OCI-LY7 (cell line): ENCODE measurements around the gene VDR. TPM values are rescaled to one million over a fixed set of nuclear protein-coding genes. Genes with fewer than 3 reads are reported as not detected.

Experiments
- BruUV-seq: library from RNA; stranded (reverse); fragments of 400-500 nt; replicated peaks from 2 replicates; lab custom pipeline; 2021; lab: Mats Ljungman, UMichigan
- CTCF ChIA-PET: fragments of 300-600 bp; sonication (Branson Sonifier 250); formaldehyde crosslinking; loops from one replicate; lab custom pipeline; 2022; ENCODE audit warnings: antibody characterized with exemption; ENCODE audit not compliant: unreplicated experiment; lab: Charles Lee
- POLR2A ChIA-PET: fragments of 300-600 bp; sonication (Branson Sonifier 250); formaldehyde crosslinking; loops from one replicate; lab custom pipeline; 2022; ENCODE audit warnings: antibody characterized with exemption; lab: Charles Lee
- DNase-seq: peaks from one replicate; pipeline ENCODE4 v3.0.0-alpha.2; 2015; ENCODE audit warnings: low spot score
- H2AFZ ChIP-seq: fragments of 200-600 bp; sonication (generic), shearing (Covaris generic); 2 replicates; pipeline ENCODE4 v1.6.1; 2014; ENCODE audit warnings: mild to moderate bottlenecking, antibody characterized with exemption, low read length, moderate library complexity
- H3K27ac ChIP-seq: fragments of 200-600 bp; sonication (generic); 2 replicates; pipeline ENCODE4 v1.5.1; 2014; ENCODE audit warnings: mixed run types, low read depth, mild to moderate bottlenecking, moderate library complexity, low read length, inconsistent platforms; ENCODE audit not compliant: poor library complexity, severe bottlenecking
- H3K36me3 ChIP-seq: fragments of 200-600 bp; sonication (generic); 2 replicates; pipeline ENCODE4 v1.6.1; 2014; ENCODE audit warnings: mild to moderate bottlenecking, antibody characterized with exemption, low read length, moderate library complexity, mixed read lengths; ENCODE audit not compliant: insufficient read depth
- H3K4me1 ChIP-seq: fragments of 200-600 bp; sonication (generic); 2 replicates; pipeline ENCODE4 v1.5.1; 2014; ENCODE audit warnings: mild to moderate bottlenecking, low read length; ENCODE audit not compliant: insufficient read depth, poor library complexity, severe bottlenecking
- H3K4me2 ChIP-seq: fragments of 200-600 bp; sonication (generic); 2 replicates; pipeline ENCODE4 v1.6.1; 2014; ENCODE audit warnings: mild to moderate bottlenecking, low read length
- H3K4me3 ChIP-seq: fragments of 200-600 bp; sonication (generic); 2 replicates; pipeline ENCODE4 v1.5.1; 2014; ENCODE audit warnings: mild to moderate bottlenecking, low read depth, low read length; ENCODE audit not compliant: poor library complexity, severe bottlenecking
- H3K79me2 ChIP-seq: fragments of 200-600 bp; sonication (generic); 2 replicates; pipeline ENCODE4 v1.6.1; 2016; ENCODE audit warnings: low read depth, mild to moderate bottlenecking, low read length, moderate library complexity, mixed read lengths; ENCODE audit not compliant: insufficient read depth
- H3K9me2 ChIP-seq: fragments of 200-600 bp; sonication (generic); 2 replicates; pipeline ENCODE4 v1.6.1; 2016; ENCODE audit warnings: mild to moderate bottlenecking, low read length, mixed read lengths; ENCODE audit not compliant: insufficient read depth
- H3K9me3 ChIP-seq: fragments of 200-600 bp; sonication (generic); 2 replicates; pipeline ENCODE4 v1.6.1; 2014; ENCODE audit warnings: mild to moderate bottlenecking, mixed run types, low read length, mixed read lengths
- H4K20me1 ChIP-seq: fragments of 200-600 bp; sonication (generic); 2 replicates; pipeline ENCODE4 v1.6.1; 2014; ENCODE audit warnings: mild to moderate bottlenecking, antibody characterized with exemption, low read length, moderate library complexity, mixed read lengths; ENCODE audit not compliant: insufficient read depth
- EZH2phosphoT487 ChIP-seq: fragments of 200-600 bp; sonication (generic); IDR thresholded peaks from 2 replicates; pipeline ENCODE4 v1.6.1; 2018; ENCODE audit warnings: low read depth, borderline replicate concordance, mild to moderate bottlenecking, mixed run types, antibody characterized with exemption, low read length, moderate library complexity, mixed read lengths
- intact Hi-C: fragments of 100-400 bp; cut with micrococcal nuclease; formaldehyde crosslinking; loops from one replicate; pipeline ENCODE4 v1.10.0; 2022; ENCODE audit not compliant: unreplicated experiment
- total RNA-seq, 2 experiments: library from RNA; depleted of rRNA in 1 of 2; stranded (reverse); fragments of >200 nt in 1 of 2; shearing (Covaris generic) in 1 of 2; gene quantifications; 2 replicates each; pipeline ENCODE4 v1.2.3, GENCODE V29; 2014 to 2022
- TF ChIP-seq, protein P1 (sequence below): fragments of 200-600 bp; sonication (generic); conservative IDR thresholded peaks from 2 replicates; pipeline ENCODE4 v1.5.1; 2014; ENCODE audit warnings: mild to moderate bottlenecking, antibody characterized with exemption, low read length, moderate library complexity, mixed read lengths

The VDR gene
- total RNA-seq, 2 experiments from 2014 or later: 1.9 to 5.4 TPM

- Histone ChIP-seq H3K9me2 (no peaks in the 10 kb centered on the region), H4K20me1 (no peaks in the 10 kb centered on the region), H3K9me3 (no peaks in the 10 kb centered on the region), H3K36me3 (no peaks in the 10 kb centered on the region), H3K4me1 (peaks cover 41% of the 10 kb centered on the region), H3K27ac (no peak overlapping the region), H3K79me2 (no peaks in the 10 kb centered on the region), H3K4me2 (no peak overlapping the region), H2AFZ (no peak overlapping the region), H3K4me3 (no peak overlapping the region)
- POLR2A ChIA-PET: interaction anchor here (0.9 to 14.2 kb wide), 6 partner anchors 10 to 97 kb away, joined by 3 to 342 read pairs (median 6); partner anchors contain the start of gene HDAC7
- TF ChIP-seq, protein P1, sequence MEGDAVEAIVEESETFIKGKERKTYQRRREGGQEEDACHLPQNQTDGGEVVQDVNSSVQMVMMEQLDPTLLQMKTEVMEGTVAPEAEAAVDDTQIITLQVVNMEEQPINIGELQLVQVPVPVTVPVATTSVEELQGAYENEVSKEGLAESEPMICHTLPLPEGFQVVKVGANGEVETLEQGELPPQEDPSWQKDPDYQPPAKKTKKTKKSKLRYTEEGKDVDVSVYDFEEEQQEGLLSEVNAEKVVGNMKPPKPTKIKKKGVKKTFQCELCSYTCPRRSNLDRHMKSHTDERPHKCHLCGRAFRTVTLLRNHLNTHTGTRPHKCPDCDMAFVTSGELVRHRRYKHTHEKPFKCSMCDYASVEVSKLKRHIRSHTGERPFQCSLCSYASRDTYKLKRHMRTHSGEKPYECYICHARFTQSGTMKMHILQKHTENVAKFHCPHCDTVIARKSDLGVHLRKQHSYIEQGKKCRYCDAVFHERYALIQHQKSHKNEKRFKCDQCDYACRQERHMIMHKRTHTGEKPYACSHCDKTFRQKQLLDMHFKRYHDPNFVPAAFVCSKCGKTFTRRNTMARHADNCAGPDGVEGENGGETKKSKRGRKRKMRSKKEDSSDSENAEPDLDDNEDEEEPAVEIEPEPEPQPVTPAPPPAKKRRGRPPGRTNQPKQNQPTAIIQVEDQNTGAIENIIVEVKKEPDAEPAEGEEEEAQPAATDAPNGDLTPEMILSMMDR: no peak
- TF ChIP-seq EZH2phosphoT487: no peak
- no TSS peak for BruUV-seq
- DNase-seq: no peak
- CTCF ChIA-PET: interaction anchor here (0.7 to 10.0 kb wide), 9 partner anchors 21 to 132 kb away, joined by 3 to 133 read pairs (median 13); no protein-coding TSS in a partner anchor
- intact Hi-C loops: loop anchor here (5.0 kb wide), 1 partner anchor 187 kb away; no protein-coding TSS in a partner anchor
Observed at GRCh38 chr12:47839214-47839876, 65.4 kb downstream of the VDR start.

- Histone ChIP-seq H3K9me2 (no peaks in the 10 kb centered on the region), H3K79me2 (no peaks in the 10 kb centered on the region), H3K4me1 (peaks cover 51% of the 10 kb centered on the region), H3K4me2 (no peak overlapping the region), H4K20me1 (no peaks in the 10 kb centered on the region), H2AFZ (no peak overlapping the region; the same call in 1 of the 2 replicates), H3K4me3 (no peak overlapping the region), H3K9me3 (no peaks in the 10 kb centered on the region), H3K36me3 (no peaks in the 10 kb centered on the region), H3K27ac (no peak overlapping the region)
- DNase-seq: peak; percentile 67
- POLR2A ChIA-PET: interaction anchor here (0.9 to 14.2 kb wide), 6 partner anchors 9 to 96 kb away, joined by 3 to 342 read pairs (median 6); partner anchors contain the start of gene HDAC7
- TF ChIP-seq EZH2phosphoT487: no peak
- TF ChIP-seq, protein P1: peak; percentile 81
- CTCF ChIA-PET: interaction anchor here (0.6 to 10.0 kb wide), 9 partner anchors 9 to 96 kb away, joined by 3 to 133 read pairs (median 13); no protein-coding TSS in a partner anchor
- BruUV-seq: no TSS peak
- intact Hi-C loops: loop anchor here (1.0 to 5.0 kb wide), 3 partner anchors 96 to 186 kb away; no protein-coding TSS in a partner anchor
Observed at GRCh38 chr12:47838286-47838931, 66.4 kb downstream of the VDR start.
